GM12878 (cell line): ENCODE measurements around the gene HIVEP3. TPM values are rescaled to one million over a fixed set of nuclear protein-coding genes. Genes with fewer than 3 reads are reported as not detected.

ENCODE experiments used
- ATAC-seq: fragments of 200-7000 bp; cut with Tn5 transposase; 3 replicates; pipeline ENCODE4 v1.9.1; 2020; ENCODE audit warnings: mild to moderate bottlenecking, moderate library complexity
- BruUV-seq: library from RNA; stranded (reverse); fragments of 400-500 nt; replicated peaks from 2 replicates; lab custom pipeline; 2021; lab: Mats Ljungman, UMichigan
- CTCF ChIA-PET: fragments of 300-600 bp; sonication (Branson Sonifier 250); formaldehyde crosslinking; extraction: SDS; loops from one replicate; lab custom pipeline; 2021; ENCODE audit warnings: inconsistent platforms; lab: Yijun Ruan, JAX
- POLR2A ChIA-PET: fragments of 350-600 bp; formaldehyde crosslinking; extraction: SDS; loops from one replicate; lab custom pipeline; 2021; ENCODE audit warnings: inconsistent platforms; lab: Charles Lee
- RAD21 ChIA-PET: fragments of 300-600 bp; sonication (Branson Sonifier 250); formaldehyde crosslinking; loops from one replicate; lab custom pipeline; 2023; ENCODE audit warnings: antibody characterized with exemption; ENCODE audit not compliant: unreplicated experiment; lab: Charles Lee
- SMC1A ChIA-PET: fragments of 300-600 bp; sonication (Branson Sonifier 250); formaldehyde crosslinking; loops from one replicate; lab custom pipeline; 2023; ENCODE audit not compliant: unreplicated experiment, uncharacterized antibody; lab: Charles Lee
- DNase-seq: peaks from one replicate; pipeline ENCODE4 v3.0.0-alpha.2; 2011; ENCODE audit warnings: low read depth, low spot score
- FAIRE-seq: peaks from 3 replicates; lab custom pipeline; 2011; peaks lifted over from hg19 to GRCh38; lab: Jason Lieb, UNC
- H2AFZ ChIP-seq: 2 replicates; pipeline ENCODE4 v1.6.0; 2011; ENCODE audit warnings: low read depth, low read length, control low read depth; ENCODE audit not compliant: control insufficient read depth
- H3K27ac ChIP-seq: 2 replicates; pipeline ENCODE4 v1.5.1; 2011; ENCODE audit warnings: control low read depth; ENCODE audit not compliant: control insufficient read depth, insufficient read depth
- H3K27me3 ChIP-seq, 2 experiments: replicated peaks in 1 of 2; 2 replicates each; pipeline versions ENCODE4 v1.6.0 to v1.6.1; 2011; ENCODE audit warnings: low read length in 1 of 2; ENCODE audit not compliant: control insufficient read depth in 2 of 2, insufficient read depth in 2 of 2
- H3K36me3 ChIP-seq, 2 experiments: 2 replicates each; pipeline ENCODE4 v1.5.1; 2011; ENCODE audit warnings: low read length in 1 of 2; ENCODE audit not compliant: control insufficient read depth in 2 of 2, insufficient read depth in 2 of 2
- H3K4me1 ChIP-seq: 2 replicates; pipeline ENCODE4 v1.6.1; 2011; ENCODE audit warnings: mild to moderate bottlenecking, low read length, moderate library complexity, mixed read lengths; ENCODE audit not compliant: control insufficient read depth, insufficient read depth
- H3K4me2 ChIP-seq: 2 replicates; pipeline ENCODE4 v1.6.0; 2011; ENCODE audit warnings: control low read depth; ENCODE audit not compliant: control insufficient read depth, insufficient read depth
- H3K4me3 ChIP-seq: fragments of 200-600 bp; sonication (generic); 2 replicates; pipeline ENCODE4 v1.5.1; 2016
- H3K79me2 ChIP-seq: 2 replicates; pipeline ENCODE4 v1.6.0; 2011; ENCODE audit warnings: low read length; ENCODE audit not compliant: control insufficient read depth, insufficient read depth
- H3K9ac ChIP-seq: 2 replicates; pipeline ENCODE4 v1.8.0; 2011; ENCODE audit warnings: low read length, control low read depth, mixed read lengths; ENCODE audit not compliant: control insufficient read depth, insufficient read depth
- H3K9me3 ChIP-seq: replicated peaks from 3 replicates; pipeline ENCODE4 v1.5.1; 2011; ENCODE audit warnings: mild to moderate bottlenecking, low read length; ENCODE audit not compliant: control insufficient read depth, insufficient read depth
- H4K20me1 ChIP-seq: 2 replicates; pipeline ENCODE4 v1.6.0; 2011; ENCODE audit not compliant: control insufficient read depth, insufficient read depth
- BHLHE40 ChIP-seq, 2 experiments: fragments of 450-650 bp in 1 of 2; IDR thresholded peaks; 2 replicates each; pipeline ENCODE4 v1.6.1; 2011 to 2017; ENCODE audit warnings: low read depth in 2 of 2, borderline replicate concordance in 1 of 2, improper control_type of control experiment in 1 of 2, low read length in 1 of 2, mild to moderate bottlenecking in 1 of 2
- HSF1 ChIP-seq: fragments of 150-350 bp; IDR thresholded peaks from 2 replicates; pipeline ENCODE4 v1.6.1; 2014; ENCODE audit warnings: mild to moderate bottlenecking, low read depth, low read length
- IKZF1 ChIP-seq: fragments of 450-650 bp; conservative IDR thresholded peaks from 2 replicates; pipeline ENCODE4 v1.6.1; 2017; ENCODE audit warnings: antibody characterized with exemption, mild to moderate bottlenecking
- IRF4 ChIP-seq: IDR thresholded peaks from 2 replicates; pipeline ENCODE4 v1.6.1; 2011; ENCODE audit warnings: low read depth, low read length
- IRF5 ChIP-seq: fragments of 450-650 bp; IDR thresholded peaks from 2 replicates; pipeline ENCODE4 v1.6.1; 2017; ENCODE audit warnings: borderline replicate concordance
- MTA2 ChIP-seq: fragments of 450-650 bp; IDR thresholded peaks from 2 replicates; pipeline ENCODE4 v1.6.1; 2016; ENCODE audit warnings: low read depth, mild to moderate bottlenecking, moderate library complexity
- NRF1 ChIP-seq: conservative IDR thresholded peaks from 2 replicates; pipeline ENCODE4 v1.6.1; 2011; ENCODE audit warnings: mild to moderate bottlenecking, low read depth, low read length, improper control_type of control experiment
- POLR2AphosphoS5 ChIP-seq: IDR thresholded peaks from 2 replicates; pipeline ENCODE4 v1.6.1; 2011; ENCODE audit warnings: mild to moderate bottlenecking, low read length, inconsistent platforms
- RAD51 ChIP-seq: fragments of 450-650 bp; IDR thresholded peaks from 2 replicates; pipeline ENCODE4 v1.6.1; 2016; ENCODE audit warnings: moderate library complexity, mild to moderate bottlenecking, inconsistent platforms
- SP1 ChIP-seq: IDR thresholded peaks from one replicate; pipeline ENCODE4 v1.6.1; 2011; ENCODE audit warnings: low read depth, low read length
- SUPT20H ChIP-seq: IDR thresholded peaks from 2 replicates; pipeline ENCODE4 v1.6.1; 2011; ENCODE audit warnings: low read depth, mild to moderate bottlenecking, low read length, moderate library complexity, borderline replicate concordance; ENCODE audit not compliant: control insufficient read depth
- ZBTB33 ChIP-seq: fragments of 450-650 bp; IDR thresholded peaks from 2 replicates; pipeline ENCODE4 v1.6.1; 2017; ENCODE audit warnings: mild to moderate bottlenecking
- WGBS: methylation state at CpG from one replicate; pipeline ENCODE4 v1.1.6; 2016; ENCODE audit warnings: low lambda C conversion rate; ENCODE audit not compliant: insufficient replicate concordance, insufficient coverage; ENCODE audit errors: missing lambda C conversion rate; 5-methylcytosine and 5-hydroxymethylcytosine counted together
- in situ Hi-C: fragments of 300-500 bp; cut with MboI; formaldehyde crosslinking; loops from 9 replicates; pipeline ENCODE4 v1.14.3; 2018; ENCODE audit warnings: mixed read lengths
- intact Hi-C: fragments of 100-400 bp; cut with micrococcal nuclease; formaldehyde crosslinking; loops from one replicate; pipeline ENCODE4 v1.14.2; 2022; ENCODE audit not compliant: unreplicated experiment
- polyA plus RNA-seq, 11 experiments: library from polyadenylated mRNA; depleted of rRNA in 4 of 11; unstranded in 6 of 11; stranded (reverse) in 5 of 11; fragments of >200 nt; fragmentation: Nextera tagmentation in 4 of 11; fragmentation: Illumina TruSeq in 1 of 11; extraction: Ambion mirVana in 4 of 11; extraction: Trizol in 1 of 11; gene quantifications; 1 replicate in 1 of 11; 2 replicates in 10 of 11; pipeline versions ENCODE4 v1.2.1 to v1.2.3, GENCODE V29; 2011 to 2016; ENCODE audit warnings: inconsistent platforms in 2 of 11, missing spikeins in 2 of 11, low read depth in 1 of 11
- total RNA-seq, 4 experiments: library from RNA; depleted of rRNA in 3 of 4; stranded (reverse); fragments of >200 nt in 3 of 4; fragmentation: Illumina TruSeq in 1 of 4; extraction: Trizol in 1 of 4; gene quantifications; 2 replicates each; pipeline versions ENCODE4 v1.2.1 to v1.2.3, GENCODE V29; 2013 to 2021

The HIVEP3 gene
- total and polyA plus RNA-seq, 10 of the 15 experiments (the other 5 are each of a cell fraction or from before 2014, with no cell fraction given): 1.8 to 13.6 (median 3.8) TPM

- ChIA-PET CTCF (interaction anchor here (0.6 to 1.3 kb wide), 9 partner anchors 9 to 207 kb away, joined by 3 to 5 read pairs (median 3); no protein-coding TSS in a partner anchor), POLR2A (interaction anchor here (1.1 to 1.3 kb wide), 2 partner anchors 9 kb away, joined by 3 to 4 read pairs; no protein-coding TSS in a partner anchor), SMC1A (interaction anchor here (0.6 to 2.1 kb wide), 12 partner anchors 10 to 392 kb away, joined by 3 to 7 read pairs (median 4); no protein-coding TSS in a partner anchor), RAD21 (interaction anchor here (0.6 to 1.9 kb wide), 6 partner anchors 9 to 393 kb away, joined by 3 to 4 read pairs (median 3); no protein-coding TSS in a partner anchor)
- intact Hi-C loops: no loop called here
- Histone ChIP-seq H3K9ac (no peak overlapping the region), H3K9me3 (no peaks in the 10 kb centered on the region), H3K4me1 (no peaks in the 10 kb centered on the region), H3K36me3 (no peaks in the 10 kb centered on the region; a peak in 1 of 4 replicates), H3K27ac (no peak overlapping the region), H3K4me3 (no peak overlapping the region), H3K27me3 (no peaks in the 10 kb centered on the region), H3K79me2 (no peaks in the 10 kb centered on the region), H2AFZ (no peak overlapping the region), H3K4me2 (no peak overlapping the region), H4K20me1 (no peaks in the 10 kb centered on the region)
- WGBS: 82% methylated on average over 3 of the region's 3 CpGs
- no TSS peak for BruUV-seq
- in situ Hi-C loops: no loop called here
- no peak for TF ChIP-seq IRF4
- no peak for FAIRE-seq
- no peak for ATAC-seq
- DNase-seq: no peak
These were observed 137.8 kb downstream of the HIVEP3 start for GRCh38 chr1:41780916-41781315.

GRCh38 chr1:41780322-41780721 lies 138.4 kb downstream of the HIVEP3 start:
- ChIA-PET CTCF (interaction anchor here (0.6 to 1.3 kb wide), 8 partner anchors 9 to 206 kb away, joined by 3 to 5 read pairs (median 4); no protein-coding TSS in a partner anchor), POLR2A (interaction anchor here (1.1 kb wide), 1 partner anchor 8 kb away, joined by 4 read pairs; no protein-coding TSS in a partner anchor), SMC1A (interaction anchor here (0.6 to 2.1 kb wide), 7 partner anchors 11 to 393 kb away, joined by 3 to 7 read pairs (median 4); no protein-coding TSS in a partner anchor), RAD21 (interaction anchor here (0.6 to 1.9 kb wide), 5 partner anchors 10 to 393 kb away, joined by 3 to 4 read pairs (median 3); no protein-coding TSS in a partner anchor)
- FAIRE-seq (no peak), ATAC-seq (no peak), DNase-seq (no peak)
- Histone ChIP-seq H3K27ac (no peak overlapping the region), H3K79me2 (no peaks in the 10 kb centered on the region), H3K4me2 (no peak overlapping the region), H3K9ac (no peak overlapping the region), H3K9me3 (no peaks in the 10 kb centered on the region), H3K27me3 (no peaks in the 10 kb centered on the region), H4K20me1 (no peaks in the 10 kb centered on the region), H3K36me3 (no peaks in the 10 kb centered on the region; a peak in 1 of 4 replicates), H2AFZ (no peak overlapping the region), H3K4me1 (no peaks in the 10 kb centered on the region), H3K4me3 (no peak overlapping the region)
- no TSS peak for BruUV-seq
- in situ Hi-C loops (no loop called here), intact Hi-C loops (no loop called here)
- WGBS: 44% methylated on average over 2 of the region's 2 CpGs
- TF ChIP-seq SUPT20H: no peak
- TF ChIP-seq POLR2AphosphoS5: no peak
- TF ChIP-seq BHLHE40 (IDR thresholded peaks at IDR 0.05; ENCODE audit: borderline replicate concordance in 1 of 2, low read depth in 2 of 2, low read length in 1 of 2): no peak
- TF ChIP-seq ZBTB33: no peak
- TF ChIP-seq IKZF1: no peak
- TF ChIP-seq HSF1: no peak
- no peak for TF ChIP-seq RAD51
- no peak for TF ChIP-seq SP1
- TF ChIP-seq NRF1: no peak
- TF ChIP-seq IRF5: no peak
- TF ChIP-seq MTA2: no peak
